ENCODE data around the gene TUBD1.

DNA sequence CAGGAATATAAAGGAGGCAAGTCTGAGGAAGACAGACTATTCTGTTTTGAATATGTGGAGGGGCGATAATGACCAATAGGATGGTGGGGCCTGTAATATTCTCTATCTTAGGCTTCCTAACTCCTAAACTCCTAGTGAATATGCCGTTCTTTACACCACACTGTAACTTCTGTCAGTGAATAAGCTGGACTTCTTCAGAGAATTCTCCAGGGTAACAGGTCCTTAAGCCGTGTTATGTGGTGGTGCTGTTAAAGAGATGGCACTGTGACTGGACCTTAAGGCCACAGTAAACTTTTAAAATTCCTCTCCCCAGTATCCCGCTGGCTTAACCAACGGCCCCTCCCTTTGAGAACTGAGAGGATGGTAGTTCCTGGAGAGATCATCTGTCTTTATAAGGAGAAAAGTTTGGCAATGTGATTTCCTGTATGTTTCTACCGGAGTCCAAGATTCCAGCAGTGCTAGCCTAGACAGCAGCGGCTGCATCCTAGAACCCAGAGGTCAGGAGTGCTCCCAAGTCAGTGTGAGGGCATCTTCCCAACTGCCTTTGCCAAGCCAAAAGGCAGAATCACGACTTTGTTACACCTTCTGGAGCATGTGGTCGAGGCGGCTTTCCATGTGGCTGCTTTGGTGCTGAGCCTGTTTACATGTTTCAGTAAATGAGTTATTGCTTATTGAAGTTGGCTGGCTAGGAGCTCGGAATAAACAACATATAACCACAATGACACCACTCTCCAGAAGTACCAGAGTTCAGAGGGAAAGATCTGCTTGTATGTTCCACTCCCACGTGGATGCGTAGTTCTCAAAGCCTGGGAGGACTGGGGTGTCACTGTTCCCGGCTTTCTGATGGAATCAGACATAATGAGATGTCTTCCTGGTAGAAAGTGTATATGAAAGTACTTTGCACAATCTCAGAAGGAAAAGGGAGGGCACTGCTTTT lies 41.0 kb downstream of the TUBD1 start:
- TF ChIP-seq POLR2A (IDR thresholded peaks at IDR 0.05; ENCODE audit: insufficient read depth in 1 of 2, low read depth in 2 of 2, low read length in 2 of 2) (no peak), POLR2AphosphoS5 (IDR thresholded peaks at IDR 0.05; ENCODE audit: low read depth, low read length) (no peak), ZNF792 (CRISPR knock-in tag; IDR thresholded peaks at IDR 0.05) (no peak), ZZZ3 (CRISPR knock-in tag; IDR thresholded peaks at IDR 0.05; ENCODE audit: borderline replicate concordance) (no peak), ZNF816 (CRISPR knock-in tag; IDR thresholded peaks at IDR 0.05; ENCODE audit: borderline replicate concordance) (no peak)
- TF ChIP-seq, protein P1, sequence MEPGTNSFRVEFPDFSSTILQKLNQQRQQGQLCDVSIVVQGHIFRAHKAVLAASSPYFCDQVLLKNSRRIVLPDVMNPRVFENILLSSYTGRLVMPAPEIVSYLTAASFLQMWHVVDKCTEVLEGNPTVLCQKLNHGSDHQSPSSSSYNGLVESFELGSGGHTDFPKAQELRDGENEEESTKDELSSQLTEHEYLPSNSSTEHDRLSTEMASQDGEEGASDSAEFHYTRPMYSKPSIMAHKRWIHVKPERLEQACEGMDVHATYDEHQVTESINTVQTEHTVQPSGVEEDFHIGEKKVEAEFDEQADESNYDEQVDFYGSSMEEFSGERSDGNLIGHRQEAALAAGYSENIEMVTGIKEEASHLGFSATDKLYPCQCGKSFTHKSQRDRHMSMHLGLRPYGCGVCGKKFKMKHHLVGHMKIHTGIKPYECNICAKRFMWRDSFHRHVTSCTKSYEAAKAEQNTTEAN (CRISPR knock-in tag; conservative IDR thresholded peaks at IDR 0.05), result no peak
